Measurements from ENCODE around the gene WWC2.

DNA sequence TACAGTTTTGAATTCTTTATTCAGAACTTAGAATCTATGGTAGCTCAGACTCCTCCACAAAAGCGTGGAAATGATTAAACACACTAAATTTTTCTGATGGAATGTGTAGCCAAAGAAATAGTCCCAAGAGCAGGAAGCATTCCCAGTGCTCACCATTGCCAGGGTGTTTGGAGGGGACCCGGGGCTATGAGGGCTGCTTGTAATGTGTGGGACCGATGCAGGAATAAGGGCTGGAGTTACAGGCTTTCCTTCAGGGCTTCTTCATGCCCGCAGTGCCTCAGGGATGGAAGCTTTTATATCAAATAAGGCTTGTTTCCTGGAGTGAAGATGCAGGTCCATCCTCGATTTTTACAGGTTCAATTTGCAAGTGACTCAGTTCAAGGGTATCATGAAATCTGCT is 25.8 kb downstream of the WWC2 start:
- TF ChIP-seq, protein P1, sequence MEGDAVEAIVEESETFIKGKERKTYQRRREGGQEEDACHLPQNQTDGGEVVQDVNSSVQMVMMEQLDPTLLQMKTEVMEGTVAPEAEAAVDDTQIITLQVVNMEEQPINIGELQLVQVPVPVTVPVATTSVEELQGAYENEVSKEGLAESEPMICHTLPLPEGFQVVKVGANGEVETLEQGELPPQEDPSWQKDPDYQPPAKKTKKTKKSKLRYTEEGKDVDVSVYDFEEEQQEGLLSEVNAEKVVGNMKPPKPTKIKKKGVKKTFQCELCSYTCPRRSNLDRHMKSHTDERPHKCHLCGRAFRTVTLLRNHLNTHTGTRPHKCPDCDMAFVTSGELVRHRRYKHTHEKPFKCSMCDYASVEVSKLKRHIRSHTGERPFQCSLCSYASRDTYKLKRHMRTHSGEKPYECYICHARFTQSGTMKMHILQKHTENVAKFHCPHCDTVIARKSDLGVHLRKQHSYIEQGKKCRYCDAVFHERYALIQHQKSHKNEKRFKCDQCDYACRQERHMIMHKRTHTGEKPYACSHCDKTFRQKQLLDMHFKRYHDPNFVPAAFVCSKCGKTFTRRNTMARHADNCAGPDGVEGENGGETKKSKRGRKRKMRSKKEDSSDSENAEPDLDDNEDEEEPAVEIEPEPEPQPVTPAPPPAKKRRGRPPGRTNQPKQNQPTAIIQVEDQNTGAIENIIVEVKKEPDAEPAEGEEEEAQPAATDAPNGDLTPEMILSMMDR (IDR thresholded peaks at IDR 0.05): no peak
- TF ChIP-seq POLR2A (IDR thresholded peaks at IDR 0.05): no peak

Data from uterus (tissue), 2 donors.